Measurements from ENCODE around the gene SPEM1. TPM values are rescaled to one million over a fixed set of nuclear protein-coding genes. Genes with fewer than 3 reads are reported as not detected.
A peak's percentile ranks its signal among the peaks of the same experiment; 100 is the strongest.

The SPEM1 gene
- total and polyA plus RNA-seq, 2 of the 13 experiments (the other 11 are each of a cell fraction or from before 2014, with no cell fraction given), result not detected

GRCh38 chr17:7380855-7381683 lies 39.1 kb upstream of the SPEM1 start, which contains the start of gene TNK1 (continued):
- TF ChIP-seq CREB3 (CRISPR knock-in tag; IDR thresholded peaks at IDR 0.05) (no peak), ATF2 (CRISPR knock-in tag; IDR thresholded peaks at IDR 0.05) (no peak), NR2C2 (CRISPR knock-in tag; IDR thresholded peaks at IDR 0.05; ENCODE audit: borderline replicate concordance) (0 out of 2 replicates have a peak, but pooled peaks have one; percentile 27), KLF13 (CRISPR knock-in tag; IDR thresholded peaks at IDR 0.05) (no peak), KAT2B (IDR thresholded peaks at IDR 0.05; ENCODE audit: borderline replicate concordance, low read depth, low read length) (no peak), RNF219 (CRISPR knock-in tag; IDR thresholded peaks at IDR 0.05) (no peak), TARDBP (CRISPR knock-in tag; IDR thresholded peaks at IDR 0.05) (no peak), RARA (CRISPR knock-in tag; IDR thresholded peaks at IDR 0.05) (no peak), RXRB (CRISPR knock-in tag; IDR thresholded peaks at IDR 0.05; ENCODE audit: borderline replicate concordance) (peak; percentile 21; the same call in 1 of the 2 replicates), ZNF563 (CRISPR knock-in tag; IDR thresholded peaks at IDR 0.05) (no peak; the same call in 1 of the 2 replicates), IRF9 (CRISPR knock-in tag; IDR thresholded peaks at IDR 0.05; ENCODE audit: borderline replicate concordance) (peak; percentile 18; the same call in 1 of the 2 replicates), SP4 (CRISPR knock-in tag; IDR thresholded peaks at IDR 0.05) (no peak), NFE2L2 (IDR thresholded peaks at IDR 0.05; ENCODE audit: low read length) (no peak), ZNF460 (CRISPR knock-in tag; IDR thresholded peaks at IDR 0.05; ENCODE audit: borderline replicate concordance) (no peak), SALL2 (CRISPR knock-in tag; IDR thresholded peaks at IDR 0.05) (no peak), SMC3 (IDR thresholded peaks at IDR 0.05; ENCODE audit: low read length) (no peak), ATM (IDR thresholded peaks at IDR 0.05; ENCODE audit: borderline replicate concordance) (no peak), TFDP1 (CRISPR knock-in tag; IDR thresholded peaks at IDR 0.05; ENCODE audit: borderline replicate concordance) (no peak), BATF2 (CRISPR knock-in tag; IDR thresholded peaks at IDR 0.05) (no peak), FOXA1 (IDR thresholded peaks at IDR 0.05) (no peak), FOXA1 (CRISPR knock-in tag; IDR thresholded peaks at IDR 0.05) (no peak)
